ENCODE data around the gene KIF23. TPM values are rescaled to one million over a fixed set of nuclear protein-coding genes. Genes with fewer than 3 reads are reported as not detected.

KIF23 gene
- total RNA-seq, 4 donors from 2014 or later, result 0.47 to 0.81 TPM; not detected in 2

GRCh38 chr15:69489073-69489571 lies 75.0 kb downstream of the KIF23 start:
- TF ChIP-seq POLR2A (IDR thresholded peaks at IDR 0.05) (no peak), CTCF (IDR thresholded peaks at IDR 0.05 in 4 of 5, conservative IDR thresholded peaks at IDR 0.05 in 1 of 5) (no peak)
- in situ Hi-C loops (cut with MboI; ENCODE audit: low sequenced_read_pairs in 4 of 4) (no loop called here), intact Hi-C loops (cut with DNase I; ENCODE audit: low total_unique reads) (no loop called here)
- no peaks in the 10 kb centered on the region for H3K9me3 ChIP-seq
- no peak overlapping the region for H3K27ac ChIP-seq
- no peak for ATAC-seq
- peaks cover 9 to 13% of the 10 kb centered on the region in 2 donors for H3K4me1 ChIP-seq
- no peak overlapping the region for H3K4me3 ChIP-seq
- no peaks in the 10 kb centered on the region for H3K36me3 ChIP-seq
- no peaks in the 10 kb centered on the region for H3K27me3 ChIP-seq
- no peak for DNase-seq

- intact Hi-C loops (cut with DNase I; ENCODE audit: low total_unique reads), result no loop called here
- DNase-seq (no peak), ATAC-seq (peak in 1 of 2 donors; percentile 29)
- Histone ChIP-seq H3K9me3 (no peaks in the 10 kb centered on the region), H3K27me3 (no peaks in the 10 kb centered on the region), H3K27ac (peak overlapping the region; percentile 30 to 59 (median 56)), H3K4me1 (peaks cover 4 to 7% of the 10 kb centered on the region in 2 donors), H3K36me3 (no peaks in the 10 kb centered on the region), H3K4me3 (no peak overlapping the region)
- in situ Hi-C loops (cut with MboI; ENCODE audit: low sequenced_read_pairs in 4 of 4), result no loop called here
- TF ChIP-seq CTCF (IDR thresholded peaks at IDR 0.05 in 4 of 5, conservative IDR thresholded peaks at IDR 0.05 in 1 of 5), result no peak
- TF ChIP-seq POLR2A (IDR thresholded peaks at IDR 0.05), result no peak
Observed at GRCh38 chr15:69490356-69491037, 76.3 kb downstream of the KIF23 start.

DNA sequence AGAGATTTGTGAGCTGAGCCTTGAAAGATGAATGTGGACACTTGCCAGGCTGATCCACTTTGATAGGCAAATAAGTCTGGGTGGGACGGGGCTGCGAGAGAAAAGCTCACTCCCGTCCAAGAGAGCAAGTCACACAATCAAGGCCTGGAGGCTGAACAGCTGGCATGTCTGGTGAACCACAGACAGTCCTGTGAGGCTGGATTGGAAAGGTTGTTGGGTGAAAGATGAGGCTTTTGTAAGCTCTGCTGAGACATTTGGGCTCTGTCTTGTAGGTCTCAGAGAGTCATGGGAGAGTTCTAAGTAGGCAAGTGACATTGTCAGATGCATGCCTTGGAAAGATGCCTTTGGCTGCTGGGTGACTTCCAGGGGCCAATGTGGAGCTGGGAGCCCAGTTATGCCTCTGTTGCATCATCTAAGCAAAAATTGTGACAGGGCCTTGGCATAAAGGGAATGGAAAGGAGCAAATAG lies 76.9 kb downstream of the KIF23 start:
- ATAC-seq (peak; percentile 96 to 97), DNase-seq (peak; percentile 68 to 85)
- intact Hi-C loops (cut with DNase I; ENCODE audit: low total_unique reads), result no loop called here
- H3K36me3 ChIP-seq, result no peaks in the 10 kb centered on the region
- H3K27ac ChIP-seq, result peak overlapping the region; percentile 30 to 59 (median 56)
- no peak overlapping the region for H3K4me3 ChIP-seq
- in situ Hi-C loops (cut with MboI; ENCODE audit: low sequenced_read_pairs in 4 of 4), result no loop called here
- TF ChIP-seq CTCF (IDR thresholded peaks at IDR 0.05 in 4 of 5, conservative IDR thresholded peaks at IDR 0.05 in 1 of 5), result no peak
- no peak for TF ChIP-seq POLR2A (IDR thresholded peaks at IDR 0.05)
- no peaks in the 10 kb centered on the region for H3K27me3 ChIP-seq
- H3K4me1 ChIP-seq, result peaks cover 4 to 7% of the 10 kb centered on the region in 2 donors
- no peaks in the 10 kb centered on the region for H3K9me3 ChIP-seq

DNA sequence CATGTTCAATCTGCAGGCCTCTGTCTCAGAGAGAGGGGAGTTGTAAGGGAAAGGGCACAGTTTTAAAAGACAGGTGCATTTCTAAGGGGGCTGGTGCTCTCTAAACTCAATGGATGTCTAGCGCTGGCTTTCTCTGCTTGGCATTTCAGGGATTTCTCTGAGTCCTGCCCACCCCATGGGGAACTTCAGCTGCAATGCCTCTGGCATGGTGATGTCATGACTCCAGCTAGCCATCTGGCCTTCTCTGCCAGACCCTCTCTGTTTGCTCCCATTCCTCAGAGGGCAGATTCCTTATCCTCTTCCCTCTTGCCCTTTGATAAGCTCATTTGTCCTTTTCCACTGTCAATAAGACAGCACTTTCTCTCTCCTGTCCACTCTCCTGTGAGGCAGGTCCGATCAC lies 79.3 kb downstream of the KIF23 start:
- no peak for DNase-seq
- no peak overlapping the region for H3K27ac ChIP-seq
- TF ChIP-seq CTCF (IDR thresholded peaks at IDR 0.05 in 4 of 5, conservative IDR thresholded peaks at IDR 0.05 in 1 of 5) (no peak), POLR2A (IDR thresholded peaks at IDR 0.05) (no peak)
- in situ Hi-C loops (cut with MboI; ENCODE audit: low sequenced_read_pairs in 4 of 4) (no loop called here), intact Hi-C loops (cut with DNase I; ENCODE audit: low total_unique reads) (no loop called here)
- H3K9me3 ChIP-seq, result no peaks in the 10 kb centered on the region
- peaks cover 4 to 7% of the 10 kb centered on the region in 2 donors for H3K4me1 ChIP-seq
- H3K4me3 ChIP-seq, result no peak overlapping the region
- H3K27me3 ChIP-seq, result no peaks in the 10 kb centered on the region
- no peaks in the 10 kb centered on the region for H3K36me3 ChIP-seq
- no peak for ATAC-seq

All from gastrocnemius medialis (tissue), 4 donors.